ENCODE results near the gene DLL4. TPM values are rescaled to one million over a fixed set of nuclear protein-coding genes. Genes with fewer than 3 reads are reported as not detected.

Gene DLL4
- total and polyA plus RNA-seq, 3 experiments from 2014 or later = not detected

DNA sequence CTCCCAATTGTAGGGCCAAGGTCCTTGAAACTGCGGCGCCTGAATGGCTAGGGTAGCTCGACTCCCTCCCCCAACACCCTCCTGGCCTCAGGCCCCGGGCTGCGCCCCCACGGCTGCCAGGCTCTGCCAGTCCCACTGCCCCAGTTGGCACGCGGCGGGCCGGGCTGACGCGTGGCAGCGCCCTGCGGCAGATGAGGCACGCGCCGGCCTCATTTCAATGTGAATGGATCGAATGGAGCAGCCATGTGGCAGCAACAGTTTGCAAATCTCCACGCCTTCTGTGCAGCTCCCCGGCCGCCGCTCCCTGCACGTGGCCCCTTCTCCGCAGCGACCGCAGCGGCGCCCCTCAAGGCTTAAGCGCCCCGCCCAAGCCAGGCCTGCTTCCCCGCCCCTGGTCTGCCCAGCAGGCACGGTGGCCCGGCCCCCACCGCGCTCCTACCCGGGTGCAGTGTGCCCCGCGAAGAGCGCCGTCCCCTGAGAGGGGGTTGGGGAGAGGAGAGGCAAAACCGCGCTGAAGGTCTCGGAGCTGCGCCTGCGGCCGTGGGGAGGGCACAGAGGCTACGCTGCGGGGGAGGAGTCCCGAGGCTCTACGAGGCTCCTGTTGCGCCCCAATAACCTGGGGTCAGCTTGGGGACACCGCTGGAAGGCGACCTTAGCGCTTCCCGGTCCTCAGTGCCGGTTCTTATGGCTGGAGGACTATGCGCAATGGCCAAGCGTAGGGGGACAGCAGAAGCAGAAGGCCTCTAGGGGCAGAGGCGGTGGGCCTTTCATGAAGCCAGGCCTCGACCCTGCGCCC, 3.1 kb upstream of the DLL4 start:
- Mint-ChIP-seq H3K36me3 (no peaks in the 10 kb centered on the region), H3K4me1 (peaks cover 32 to 54% (median 38%) of the 10 kb centered on the region in 3 donors), H3K27me3 (peaks cover 37 to 52% of the 10 kb centered on the region in 2 donors), H3K9me3 (no peaks in the 10 kb centered on the region), H3K27ac (peak overlapping the region in 1 of 8 donors; percentile 29), H3K4me3 (peak overlapping the region; percentile 55 to 85 (median 63))
- Histone ChIP-seq H3K9me3 (ENCODE audit: low read length) (no peaks in the 10 kb centered on the region), H3K36me3 (ENCODE audit: insufficient read depth, low read length) (no peaks in the 10 kb centered on the region), H3K27me3 (ENCODE audit: insufficient read depth, low read length, poor library complexity, severe bottlenecking) (peaks cover 40% of the 10 kb centered on the region), H3K27ac (ENCODE audit: low read depth, low read length) (no peak overlapping the region), H3K4me3 (ENCODE audit: low read length) (peak overlapping the region; percentile 43), H3K4me1 (ENCODE audit: insufficient read depth, low read length) (peaks cover 35% of the 10 kb centered on the region)
- peak in 2 of 5 donors; percentile 25 to 33 for DNase-seq
- CTCF ChIA-PET = interaction anchor here (1.6 to 2.4 kb wide), 3 partner anchors 16 to 258 kb away, joined by 3 to 10 read pairs (median 5); no protein-coding TSS in a partner anchor
- POLR2A ChIA-PET = interaction anchor here (0.7 to 1.1 kb wide), 2 partner anchors 19 to 615 kb away, joined by 3 to 5 read pairs; no protein-coding TSS in a partner anchor

DNA sequence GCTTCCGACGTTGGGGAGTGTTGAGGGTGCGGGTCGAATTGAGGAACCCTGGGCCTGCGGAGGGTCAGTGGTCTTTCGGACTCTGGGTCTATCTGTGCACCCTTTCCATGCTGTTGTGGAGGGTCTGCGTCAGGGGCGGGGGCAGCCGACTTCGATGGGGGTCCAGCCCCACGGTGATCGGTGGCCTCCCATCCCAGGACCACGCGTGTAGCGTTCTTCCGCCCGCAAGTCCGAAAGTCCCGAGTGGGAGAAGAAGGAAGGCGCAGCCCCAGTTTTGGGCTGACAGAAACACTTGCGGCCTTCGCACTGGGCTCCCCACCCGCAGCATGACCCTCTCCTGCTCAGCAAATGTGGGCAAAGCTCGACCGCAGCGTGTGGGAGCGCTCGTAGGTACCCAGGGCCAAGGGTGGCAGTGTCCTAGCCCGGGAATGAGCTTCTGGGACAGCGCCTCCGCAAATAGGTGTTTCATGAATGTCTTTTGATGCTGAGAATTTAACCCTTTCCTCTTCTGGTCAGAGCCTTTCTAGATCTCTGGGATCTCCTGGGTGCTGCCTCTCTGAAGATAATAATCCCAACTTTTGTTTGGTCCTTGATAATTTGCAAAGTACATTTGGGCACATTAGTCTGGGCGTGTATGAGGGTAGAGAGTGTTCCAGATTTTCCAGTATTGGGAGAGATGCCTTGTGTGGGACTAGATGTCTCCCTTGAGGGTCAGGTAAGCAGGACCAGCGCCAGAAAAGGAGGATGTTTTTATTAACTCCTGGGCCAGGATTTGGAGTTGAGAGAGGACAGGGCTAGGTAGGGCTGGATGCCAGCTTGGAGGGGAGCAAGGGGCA, 2.3 kb upstream of the DLL4 start:
- Histone ChIP-seq H3K4me1 (ENCODE audit: insufficient read depth, low read length) (peaks cover 37% of the 10 kb centered on the region), H3K27ac (ENCODE audit: low read depth, low read length) (no peak overlapping the region), H3K4me3 (ENCODE audit: low read length) (peak overlapping the region; percentile 43), H3K27me3 (ENCODE audit: insufficient read depth, low read length, poor library complexity, severe bottlenecking) (peaks cover 48% of the 10 kb centered on the region), H3K36me3 (ENCODE audit: insufficient read depth, low read length) (no peaks in the 10 kb centered on the region), H3K9me3 (ENCODE audit: low read length) (no peaks in the 10 kb centered on the region)
- H3K27ac Mint-ChIP-seq = peak overlapping the region in 1 of 8 donors; percentile 29
- no peaks in the 10 kb centered on the region for H3K9me3 Mint-ChIP-seq
- POLR2A ChIA-PET = interaction anchor here (0.6 kb wide), 1 partner anchor 738 kb away, joined by 3 read pairs; no protein-coding TSS in a partner anchor
- CTCF ChIA-PET = interaction anchor here (1.6 to 2.4 kb wide), 2 partner anchors 15 to 24 kb away, joined by 3 to 10 read pairs; no protein-coding TSS in a partner anchor
- H3K27me3 Mint-ChIP-seq = peaks cover 45 to 60% of the 10 kb centered on the region in 2 donors
- peak overlapping the region; percentile 58 to 85 (median 65) for H3K4me3 Mint-ChIP-seq
- DNase-seq = no peak
- H3K36me3 Mint-ChIP-seq = no peaks in the 10 kb centered on the region
- H3K4me1 Mint-ChIP-seq = peaks cover 34 to 62% (median 41%) of the 10 kb centered on the region in 3 donors

DNA sequence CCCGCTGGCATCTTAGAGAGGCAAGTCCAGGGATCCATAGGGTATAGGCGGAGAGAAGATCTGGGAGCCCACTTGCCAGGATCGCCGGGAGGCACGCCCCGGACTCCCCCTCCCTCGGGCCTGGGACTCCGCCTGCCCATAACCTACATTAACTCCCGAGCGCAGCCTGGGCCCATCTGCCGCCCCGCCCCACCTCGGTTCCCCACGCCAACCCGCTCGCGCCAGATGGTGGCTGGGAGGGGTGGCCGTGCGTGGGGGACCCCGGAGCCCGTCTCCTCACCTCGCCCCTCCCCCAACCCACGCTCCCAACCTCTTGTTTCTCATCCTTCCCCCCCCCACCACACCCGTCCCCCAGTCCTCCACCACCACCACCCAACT, 1.7 kb upstream of the DLL4 start:
- Histone ChIP-seq H3K4me3 (ENCODE audit: low read length) (no peak overlapping the region), H3K9me3 (ENCODE audit: low read length) (no peaks in the 10 kb centered on the region), H3K36me3 (ENCODE audit: insufficient read depth, low read length) (no peaks in the 10 kb centered on the region), H3K4me1 (ENCODE audit: insufficient read depth, low read length) (peaks cover 37% of the 10 kb centered on the region), H3K27me3 (ENCODE audit: insufficient read depth, low read length, poor library complexity, severe bottlenecking) (peaks cover 48% of the 10 kb centered on the region), H3K27ac (ENCODE audit: low read depth, low read length) (no peak overlapping the region)
- peaks cover 51 to 66% of the 10 kb centered on the region in 2 donors for H3K27me3 Mint-ChIP-seq
- H3K4me3 Mint-ChIP-seq = peak overlapping the region; percentile 20 to 85 (median 67)
- H3K36me3 Mint-ChIP-seq = no peaks in the 10 kb centered on the region
- H3K9me3 Mint-ChIP-seq = no peaks in the 10 kb centered on the region
- peaks cover 36 to 68% (median 41%) of the 10 kb centered on the region in 3 donors for H3K4me1 Mint-ChIP-seq
- POLR2A ChIA-PET = interaction anchor here (0.6 to 1.1 kb wide), 2 partner anchors 20 to 737 kb away, joined by 3 read pairs; no protein-coding TSS in a partner anchor
- CTCF ChIA-PET = interaction anchor here (1.0 to 2.4 kb wide), 4 partner anchors 13 to 24 kb away, joined by 3 to 15 read pairs (median 7); no protein-coding TSS in a partner anchor
- no peak for DNase-seq
- H3K27ac Mint-ChIP-seq = peak overlapping the region in 1 of 8 donors; percentile 12

DNA sequence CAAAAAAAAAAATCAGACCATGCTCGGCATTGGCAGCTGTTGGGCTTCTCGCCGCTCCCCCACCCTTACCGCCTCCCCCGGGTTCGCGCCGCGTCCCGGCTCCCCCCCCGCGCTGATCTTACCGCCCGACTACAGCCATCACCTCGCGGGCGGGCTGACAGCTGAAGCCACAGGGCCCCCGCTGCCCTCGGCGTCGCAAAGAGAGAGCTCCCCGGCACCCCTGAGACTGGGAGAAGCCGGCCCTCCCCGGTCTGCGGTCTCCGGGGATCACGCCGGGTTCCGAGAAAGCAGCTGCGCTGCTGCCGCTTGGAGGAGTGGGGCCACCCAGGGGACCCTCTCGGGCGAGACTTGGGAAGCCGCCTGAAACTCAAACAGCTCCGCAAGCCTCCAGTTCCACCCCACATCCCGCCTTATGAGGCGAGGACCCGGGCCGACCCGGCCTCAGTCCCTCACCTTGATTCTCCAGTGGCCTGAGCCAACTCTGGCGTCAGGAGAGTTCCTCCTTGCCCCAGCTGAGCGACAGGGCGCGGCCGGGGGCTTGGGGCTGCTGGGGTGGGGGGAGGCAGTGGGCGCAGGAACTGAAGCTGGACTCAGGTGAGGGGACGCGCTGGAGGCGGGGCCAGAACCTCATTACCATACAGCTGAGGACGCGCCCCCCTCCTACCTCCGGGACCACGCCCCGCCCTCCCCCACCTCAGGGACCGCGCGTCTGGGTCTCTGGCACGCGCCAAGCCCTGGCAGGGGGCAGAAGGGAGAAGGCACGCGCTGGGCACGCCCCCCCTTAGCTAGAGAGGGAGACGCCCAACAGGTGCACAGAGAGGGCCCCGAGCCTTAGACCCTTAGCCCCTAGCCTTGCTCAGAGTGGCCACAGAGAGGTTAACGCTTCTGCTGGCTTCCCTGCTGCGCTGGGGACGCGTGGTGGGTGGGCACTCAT, 1.0 kb upstream of the DLL4 start:
- peaks cover 48% of the 10 kb centered on the region for H3K27me3 ChIP-seq (ENCODE audit: insufficient read depth, low read length, poor library complexity, severe bottlenecking)
- Mint-ChIP-seq H3K4me1 (peaks cover 36 to 68% (median 41%) of the 10 kb centered on the region in 3 donors), H3K9me3 (no peaks in the 10 kb centered on the region), H3K27ac (peak overlapping the region in 1 of 8 donors; percentile 70), H3K4me3 (peak overlapping the region; percentile 77 to 87 (median 82)), H3K36me3 (no peaks in the 10 kb centered on the region), H3K27me3 (peaks cover 48 to 64% of the 10 kb centered on the region in 2 donors)
- no peaks in the 10 kb centered on the region for H3K9me3 ChIP-seq (ENCODE audit: low read length)
- CTCF ChIA-PET = interaction anchor here (0.6 to 2.3 kb wide), 6 partner anchors 12 to 277 kb away, joined by 3 to 15 read pairs (median 4); no protein-coding TSS in a partner anchor
- POLR2A ChIA-PET = interaction anchor here (1.1 to 2.4 kb wide), 2 partner anchors 13 to 21 kb away, joined by 3 to 8 read pairs; no protein-coding TSS in a partner anchor
- peak overlapping the region; percentile 67 for H3K4me3 ChIP-seq (ENCODE audit: low read length)
- no peak for DNase-seq
- no peak overlapping the region for H3K27ac ChIP-seq (ENCODE audit: low read depth, low read length)
- peaks cover 37% of the 10 kb centered on the region for H3K4me1 ChIP-seq (ENCODE audit: insufficient read depth, low read length)
- H3K36me3 ChIP-seq (ENCODE audit: insufficient read depth, low read length) = no peaks in the 10 kb centered on the region

DNA sequence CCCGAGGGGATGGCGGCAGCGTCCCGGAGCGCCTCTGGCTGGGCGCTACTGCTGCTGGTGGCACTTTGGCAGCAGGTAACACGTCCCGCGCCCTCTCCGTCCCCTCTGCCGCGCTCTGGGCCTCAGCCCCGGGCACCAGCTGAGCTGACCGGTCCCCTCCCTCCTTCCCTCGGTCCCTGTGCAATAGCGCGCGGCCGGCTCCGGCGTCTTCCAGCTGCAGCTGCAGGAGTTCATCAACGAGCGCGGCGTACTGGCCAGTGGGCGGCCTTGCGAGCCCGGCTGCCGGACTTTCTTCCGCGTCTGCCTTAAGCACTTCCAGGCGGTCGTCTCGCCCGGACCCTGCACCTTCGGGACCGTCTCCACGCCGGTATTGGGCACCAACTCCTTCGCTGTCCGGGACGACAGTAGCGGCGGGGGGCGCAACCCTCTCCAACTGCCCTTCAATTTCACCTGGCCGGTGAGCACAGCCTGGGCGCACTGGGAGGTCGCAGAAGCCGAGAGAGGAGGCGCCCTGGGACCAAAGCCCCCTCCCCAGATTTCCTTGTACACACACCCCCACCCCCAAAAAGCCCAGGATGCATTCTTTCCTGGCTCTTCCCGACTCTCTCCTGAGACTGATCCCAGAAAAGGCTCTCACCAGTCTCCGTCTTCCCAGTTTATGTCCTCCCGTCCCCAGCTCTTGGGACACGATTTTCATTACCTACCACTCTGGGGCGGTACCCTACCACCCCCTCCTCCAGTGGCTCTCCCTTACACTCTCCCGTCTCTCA, 705 bp downstream of the DLL4 start:
- H3K27ac ChIP-seq (ENCODE audit: low read depth, low read length) = no peak overlapping the region
- no peak for DNase-seq
- H3K36me3 ChIP-seq (ENCODE audit: insufficient read depth, low read length) = no peaks in the 10 kb centered on the region
- Mint-ChIP-seq H3K27me3 (peaks cover 53 to 65% of the 10 kb centered on the region in 2 donors), H3K4me1 (peaks cover 36 to 68% (median 41%) of the 10 kb centered on the region in 3 donors), H3K4me3 (peak overlapping the region; percentile 69 to 92 (median 82)), H3K36me3 (no peaks in the 10 kb centered on the region), H3K9me3 (no peaks in the 10 kb centered on the region), H3K27ac (no peak overlapping the region)
- H3K4me1 ChIP-seq (ENCODE audit: insufficient read depth, low read length) = peaks cover 37% of the 10 kb centered on the region
- peak overlapping the region; percentile 67 for H3K4me3 ChIP-seq (ENCODE audit: low read length)
- H3K9me3 ChIP-seq (ENCODE audit: low read length) = no peaks in the 10 kb centered on the region
- peaks cover 48% of the 10 kb centered on the region for H3K27me3 ChIP-seq (ENCODE audit: insufficient read depth, low read length, poor library complexity, severe bottlenecking)
- ChIA-PET POLR2A (interaction anchor here (1.2 to 2.4 kb wide), 2 partner anchors 11 to 12 kb away, joined by 4 to 8 read pairs; no protein-coding TSS in a partner anchor), CTCF (interaction anchor here (0.6 to 2.5 kb wide), 9 partner anchors 8 to 256 kb away, joined by 3 to 15 read pairs (median 5); partner anchors contain the start of gene CHAC1)

DNA sequence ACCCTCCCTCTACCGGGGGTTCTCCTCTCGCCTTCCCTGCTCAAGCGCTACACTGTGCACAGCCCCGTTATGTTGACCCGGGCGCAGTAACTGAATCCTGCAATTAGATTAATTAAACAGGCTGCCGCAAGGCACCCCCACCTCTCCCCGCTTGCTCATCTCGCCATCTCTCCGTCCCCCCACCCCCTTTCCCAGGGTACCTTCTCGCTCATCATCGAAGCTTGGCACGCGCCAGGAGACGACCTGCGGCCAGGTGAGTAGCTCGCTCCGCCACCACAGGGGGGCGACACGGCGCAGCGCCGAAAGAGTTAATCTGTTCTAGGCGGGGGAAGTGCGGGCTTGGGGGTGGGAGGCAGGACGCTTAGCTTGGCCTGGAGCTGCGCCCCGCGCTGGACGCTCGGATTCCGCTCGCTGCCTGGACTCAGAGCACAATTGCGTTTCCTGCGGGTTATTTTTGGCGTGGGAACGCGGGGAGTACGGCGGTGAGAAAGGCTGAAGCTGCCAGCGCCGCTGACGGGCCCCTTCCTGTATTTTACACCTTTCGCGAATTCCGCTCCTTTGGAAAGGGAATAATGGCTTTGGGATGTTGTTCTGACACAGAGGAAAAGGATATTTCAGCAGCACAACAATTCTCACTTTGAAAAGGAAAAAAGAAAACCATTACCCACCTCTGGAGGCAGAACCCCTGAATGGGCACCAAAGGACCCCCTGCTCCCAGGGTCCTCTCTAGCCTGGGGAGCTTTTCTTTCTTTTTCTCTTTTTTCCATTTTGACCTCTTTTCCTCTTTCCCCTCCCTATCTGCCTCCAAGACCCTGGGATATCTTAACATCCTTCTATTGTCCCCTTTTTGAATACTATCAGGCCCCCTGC, 1.5 kb downstream of the DLL4 start:
- Histone ChIP-seq H3K27ac (ENCODE audit: low read depth, low read length) (no peak overlapping the region), H3K9me3 (ENCODE audit: low read length) (no peaks in the 10 kb centered on the region), H3K27me3 (ENCODE audit: insufficient read depth, low read length, poor library complexity, severe bottlenecking) (peaks cover 47% of the 10 kb centered on the region), H3K36me3 (ENCODE audit: insufficient read depth, low read length) (no peaks in the 10 kb centered on the region), H3K4me3 (ENCODE audit: low read length) (peak overlapping the region; percentile 28), H3K4me1 (ENCODE audit: insufficient read depth, low read length) (peaks cover 37% of the 10 kb centered on the region)
- H3K9me3 Mint-ChIP-seq = no peaks in the 10 kb centered on the region
- peaks cover 49 to 59% of the 10 kb centered on the region in 2 donors for H3K27me3 Mint-ChIP-seq
- peak overlapping the region; percentile 62 to 92 (median 76) for H3K4me3 Mint-ChIP-seq
- peak in 1 of 5 donors; percentile 41 for DNase-seq
- peak overlapping the region in 1 of 8 donors; percentile 57 for H3K27ac Mint-ChIP-seq
- CTCF ChIA-PET = interaction anchor here (0.6 to 2.5 kb wide), 9 partner anchors 8 to 255 kb away, joined by 3 to 7 read pairs (median 4); partner anchors contain the start of gene CHAC1
- no peaks in the 10 kb centered on the region for H3K36me3 Mint-ChIP-seq
- H3K4me1 Mint-ChIP-seq = peaks cover 36 to 61% (median 37%) of the 10 kb centered on the region in 3 donors
- POLR2A ChIA-PET = interaction anchor here (0.7 to 1.2 kb wide), 2 partner anchors 10 to 1006 kb away, joined by 4 to 5 read pairs; no protein-coding TSS in a partner anchor
